NCI-H69 (cell line): ENCODE results near the gene TRPM3.
"Not testable (repeated sequence)": the region's sequence is repeated elsewhere in the genome, so short reads cannot be mapped to it uniquely, and the experiment has no call there.

Experiments
- DNase-seq: peaks from one replicate; lab custom pipeline; 2025; lab: John Stamatoyannopoulos, UW

TRPM3 gene

DNA sequence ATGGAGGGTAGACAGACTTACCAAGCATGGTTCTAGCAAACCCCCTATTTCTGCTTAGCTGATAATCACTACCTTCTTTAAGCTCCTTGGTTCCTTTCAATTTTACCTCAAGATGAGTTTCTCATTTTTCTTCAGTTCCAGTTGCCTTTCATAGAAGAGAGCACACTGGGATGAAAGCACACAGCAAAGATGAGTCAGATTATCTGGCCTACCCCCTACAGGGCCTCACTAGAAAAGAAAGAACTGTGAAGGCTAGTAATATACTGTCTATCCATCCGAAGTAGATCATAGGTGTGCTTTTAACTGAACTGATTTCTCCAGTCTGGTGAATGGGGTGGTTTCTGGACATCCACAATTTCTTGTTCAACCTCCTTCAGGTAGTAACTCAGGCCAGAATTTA lies 122.5 kb downstream of the TRPM3 start:
- no peak for DNase-seq

DNA sequence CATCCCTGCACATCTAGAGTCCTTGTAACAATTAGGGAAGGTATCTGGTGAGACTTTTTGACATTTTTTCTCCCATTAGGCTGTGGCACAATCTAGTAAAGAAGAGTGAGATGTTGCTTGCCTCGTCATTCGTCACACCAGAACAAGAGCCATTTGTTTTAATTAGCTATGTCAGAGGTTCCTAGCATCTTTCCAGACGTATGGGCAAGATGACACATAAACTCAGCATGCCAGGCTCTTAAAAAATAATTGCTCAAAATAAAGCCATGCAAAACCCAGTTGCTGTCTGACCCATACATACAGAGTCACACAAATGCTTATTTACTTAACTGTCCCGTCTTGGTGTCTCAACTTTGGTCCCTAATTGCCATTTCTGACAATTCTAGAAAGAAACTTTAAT lies 125.9 kb downstream of the TRPM3 start:
- no peak for DNase-seq

DNA sequence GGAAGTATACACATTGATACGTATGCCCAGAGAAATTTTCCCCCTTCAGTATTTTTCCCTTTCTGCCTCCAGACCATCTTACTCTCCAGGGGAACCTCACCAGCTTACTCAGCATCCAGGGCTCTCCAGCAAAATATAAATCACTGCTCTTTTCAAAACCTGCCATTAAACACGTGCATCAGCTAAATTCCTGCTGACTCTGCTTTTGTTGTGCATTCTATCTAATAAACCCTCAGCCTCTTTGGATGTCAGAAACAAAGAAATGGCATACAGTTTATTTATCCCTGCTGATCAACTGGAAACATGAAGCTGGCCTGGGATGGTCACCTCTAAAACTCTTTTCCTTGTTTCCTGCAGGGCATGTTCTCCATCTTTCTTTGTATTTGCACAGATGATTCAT lies 126.8 kb downstream of the TRPM3 start:
- no peak for DNase-seq

- no peak for DNase-seq
Observed at GRCh38 chr9:70988551-70988950, 132.9 kb downstream of the TRPM3 start.

DNA sequence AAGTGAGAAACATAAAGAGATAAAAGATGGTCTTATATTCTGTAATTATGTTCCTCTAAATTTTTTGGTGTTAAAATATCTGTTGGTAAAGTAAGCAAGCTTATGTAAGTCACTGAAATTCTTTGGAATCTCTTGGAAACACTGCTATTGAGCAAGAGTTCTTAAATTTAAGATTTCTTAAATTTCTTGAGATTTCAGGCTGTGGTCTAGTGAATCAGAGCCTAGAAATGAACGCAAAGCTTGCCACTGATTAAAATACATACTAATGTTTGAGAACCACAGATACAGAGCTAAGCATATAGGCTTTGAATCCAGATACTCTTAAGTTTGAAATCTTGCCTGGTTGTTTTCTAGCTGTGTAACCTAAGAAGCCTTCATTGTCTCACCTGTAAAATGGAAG lies 133.4 kb downstream of the TRPM3 start:
- no peak for DNase-seq

DNA sequence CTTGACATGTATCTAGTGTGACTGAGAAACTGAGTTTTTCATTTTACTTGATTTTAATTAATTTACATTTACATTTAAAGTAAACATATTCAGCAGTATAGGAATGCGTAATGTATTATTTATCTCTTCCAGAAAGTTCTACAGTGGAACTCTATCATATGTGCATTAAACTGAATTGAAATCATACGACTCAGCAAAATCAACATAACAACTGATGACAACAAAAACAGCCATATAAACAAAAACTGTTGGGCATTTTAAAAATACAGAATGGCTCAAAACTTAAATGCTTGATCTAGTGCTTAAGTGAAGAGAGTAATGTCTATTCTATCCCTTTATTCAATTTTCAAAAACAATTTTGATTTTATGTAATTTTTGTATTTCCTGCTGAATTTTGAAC lies 134.4 kb downstream of the TRPM3 start:
- no peak for DNase-seq

DNA sequence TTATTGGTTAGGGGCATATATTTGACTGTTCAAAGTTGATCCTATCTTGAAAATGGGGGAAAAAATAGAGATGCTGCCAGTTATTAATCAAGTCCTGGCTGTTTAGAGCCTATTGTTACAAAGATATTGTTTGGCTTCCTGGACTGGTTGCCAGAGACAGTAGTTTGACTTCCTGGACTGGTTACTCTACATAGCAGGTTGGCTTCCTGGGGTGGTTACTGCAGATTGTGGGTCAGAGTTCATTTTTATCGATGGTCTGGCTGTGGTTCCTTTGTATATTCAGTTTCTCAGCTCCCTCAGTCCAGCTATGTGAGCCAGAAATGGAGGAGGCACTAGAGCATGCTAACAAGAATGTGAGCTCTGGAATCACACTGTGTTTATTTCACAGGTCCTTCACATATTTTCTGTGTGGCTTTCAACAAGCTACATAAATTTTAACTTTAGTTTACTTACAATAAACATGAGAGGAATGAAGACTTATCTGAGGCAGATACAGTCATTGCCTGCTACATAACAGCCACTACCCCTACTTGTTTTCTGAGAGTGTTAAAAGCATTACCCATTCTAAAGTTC lies 137.6 kb downstream of the TRPM3 start:
- no peak for DNase-seq

DNA sequence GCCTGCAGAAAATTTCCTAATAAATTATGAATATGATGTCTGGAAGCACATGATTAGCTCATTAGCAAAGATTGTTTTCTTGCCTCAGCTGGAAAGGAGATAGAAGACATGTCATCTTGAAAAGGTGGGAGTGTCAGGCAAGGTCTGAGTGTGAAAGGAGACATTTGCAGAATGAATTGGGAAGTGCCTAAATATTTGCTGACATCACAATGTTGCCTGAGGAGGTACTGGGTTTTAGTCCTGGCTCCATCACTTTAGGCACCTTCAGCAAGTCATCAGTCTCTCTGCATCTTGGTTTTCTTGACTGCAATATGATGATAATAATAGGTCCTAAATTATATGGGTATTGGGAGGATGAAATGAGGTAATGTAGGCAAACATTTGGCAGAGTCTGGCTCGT lies 140.1 kb downstream of the TRPM3 start:
- no peak for DNase-seq

DNA sequence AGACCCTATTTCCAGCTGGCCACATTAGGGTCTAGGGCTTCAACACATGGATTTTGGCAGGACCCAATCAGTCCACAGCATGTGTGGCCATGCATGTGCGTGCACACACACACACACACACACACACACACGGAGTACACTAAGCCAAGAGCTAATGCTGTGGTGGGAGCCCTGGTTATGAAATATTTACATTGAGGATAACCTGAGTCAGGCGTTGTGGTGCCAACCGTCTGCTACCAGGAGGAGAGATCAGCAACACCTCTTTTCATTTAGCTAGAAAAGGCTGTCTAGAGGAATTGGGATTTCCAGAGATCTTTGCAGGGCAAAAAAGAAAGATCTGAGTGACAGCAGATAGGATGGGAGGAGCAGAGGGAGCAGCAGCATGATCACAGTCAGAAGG lies 141.5 kb downstream of the TRPM3 start:
- no peak for DNase-seq

GRCh38 chr9:70978085-70978484 lies 143.3 kb downstream of the TRPM3 start:
- no peak for DNase-seq

- DNase-seq = no peak
Observed at GRCh38 chr9:70975821-70976220, 145.6 kb downstream of the TRPM3 start.

DNA sequence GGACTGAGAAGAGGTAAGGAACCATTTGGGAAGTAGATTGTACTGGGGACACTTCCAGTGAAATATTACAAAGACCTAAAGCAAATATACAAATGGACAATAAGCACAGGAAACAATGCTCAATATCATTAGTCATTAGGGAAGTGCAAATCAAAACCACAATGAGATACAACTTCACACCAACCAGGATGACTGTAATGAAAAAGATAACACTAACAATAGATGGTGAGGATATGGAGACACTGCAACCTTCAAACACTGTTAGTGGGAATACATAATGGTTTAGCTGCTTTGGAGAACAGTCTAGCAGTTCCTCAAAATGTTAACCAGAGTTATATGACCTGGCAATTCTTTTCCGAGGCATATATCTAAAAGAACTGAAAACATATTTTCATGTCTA lies 149.7 kb downstream of the TRPM3 start:
- DNase-seq = no peak

DNA sequence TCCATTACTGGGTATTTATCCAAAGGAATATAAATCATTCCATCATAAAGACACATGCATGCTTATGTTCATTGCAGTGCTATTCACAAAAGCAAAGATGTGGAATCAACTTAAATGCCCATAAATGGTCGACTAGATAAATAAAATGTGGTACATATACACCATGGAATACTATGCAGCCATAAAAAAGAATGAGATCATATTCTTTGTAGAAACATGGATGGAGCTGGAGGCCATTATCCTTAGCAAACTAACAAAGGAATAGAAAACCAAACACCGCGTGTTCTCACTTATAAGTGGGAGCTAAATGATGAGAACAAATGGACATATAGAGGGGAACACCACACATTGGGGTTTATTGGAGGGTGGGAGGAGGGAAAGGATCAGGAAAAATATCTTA lies 155.0 kb downstream of the TRPM3 start:
- not testable (repeated sequence) for DNase-seq

- no peak for DNase-seq
Observed at GRCh38 chr9:70964861-70965260, 156.6 kb downstream of the TRPM3 start.

DNA sequence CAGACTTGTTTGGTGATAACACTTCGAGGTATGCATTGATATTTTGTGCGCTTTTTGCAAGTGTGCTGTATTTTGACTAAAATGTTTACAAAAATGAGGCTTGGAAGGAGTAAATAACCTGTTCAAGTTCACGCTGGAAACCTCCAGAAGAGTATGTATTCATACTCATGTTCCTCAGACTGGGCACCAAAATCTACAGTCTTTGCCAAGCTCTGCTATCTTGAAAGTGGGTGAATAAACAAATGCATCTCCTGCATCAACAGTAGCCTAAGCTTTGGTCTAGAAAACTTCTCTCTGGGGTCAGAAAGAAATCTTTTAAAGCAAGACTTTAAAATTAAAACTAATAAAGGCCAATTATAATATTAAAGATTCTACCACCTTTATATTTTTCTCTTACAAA lies 157.9 kb downstream of the TRPM3 start:
- no peak for DNase-seq

DNA sequence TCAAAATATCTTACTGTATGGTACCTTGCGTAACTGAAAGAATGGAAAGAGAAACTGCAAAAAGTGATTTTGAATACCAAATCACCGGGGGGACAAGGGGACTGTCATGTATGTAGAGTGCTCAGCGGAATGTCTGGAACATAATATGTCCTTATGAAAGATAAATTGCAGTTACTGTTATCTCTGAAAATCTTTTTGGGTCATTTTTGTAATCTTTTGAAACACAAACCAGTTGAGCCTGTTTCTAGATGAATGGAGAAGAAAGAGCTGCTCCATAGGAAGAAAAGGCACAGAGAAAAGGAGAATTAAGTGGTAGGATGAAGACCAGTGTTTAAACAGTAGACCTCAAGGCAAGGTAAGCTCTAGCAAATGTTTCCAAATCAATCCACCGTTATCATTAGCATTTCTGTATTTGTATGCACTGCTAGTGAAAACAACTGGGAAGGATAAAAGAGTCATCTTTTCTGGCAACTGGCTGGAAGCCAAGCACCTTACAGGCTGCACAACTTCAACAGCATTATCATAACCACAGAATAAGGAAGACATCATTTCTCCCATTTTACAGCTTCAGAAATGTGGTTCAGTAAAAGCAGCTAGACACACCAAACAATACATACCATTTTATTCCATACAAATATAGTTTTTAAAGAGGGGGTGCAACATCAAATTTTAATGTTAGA lies 158.5 kb downstream of the TRPM3 start:
- DNase-seq = no peak

DNA sequence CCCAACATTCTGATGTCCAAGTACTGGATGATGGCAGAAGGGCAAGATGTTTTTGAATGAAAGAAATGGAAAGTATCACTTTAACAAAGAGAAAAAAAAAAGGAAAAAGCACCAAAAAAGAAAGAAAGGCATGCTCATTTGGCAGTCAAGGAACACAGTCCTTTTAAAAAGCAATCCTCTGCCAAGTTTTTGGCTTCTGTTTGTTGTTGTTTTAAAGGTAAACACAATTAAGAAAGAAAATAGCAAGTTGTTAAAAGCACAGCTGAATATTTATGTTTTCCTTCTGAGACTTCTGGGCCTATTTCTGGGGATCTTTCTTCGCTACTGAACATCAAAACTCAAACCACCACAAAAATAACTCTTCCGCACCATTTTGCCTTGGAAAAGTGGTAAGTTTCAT lies 162.1 kb downstream of the TRPM3 start:
- no peak for DNase-seq

DNA sequence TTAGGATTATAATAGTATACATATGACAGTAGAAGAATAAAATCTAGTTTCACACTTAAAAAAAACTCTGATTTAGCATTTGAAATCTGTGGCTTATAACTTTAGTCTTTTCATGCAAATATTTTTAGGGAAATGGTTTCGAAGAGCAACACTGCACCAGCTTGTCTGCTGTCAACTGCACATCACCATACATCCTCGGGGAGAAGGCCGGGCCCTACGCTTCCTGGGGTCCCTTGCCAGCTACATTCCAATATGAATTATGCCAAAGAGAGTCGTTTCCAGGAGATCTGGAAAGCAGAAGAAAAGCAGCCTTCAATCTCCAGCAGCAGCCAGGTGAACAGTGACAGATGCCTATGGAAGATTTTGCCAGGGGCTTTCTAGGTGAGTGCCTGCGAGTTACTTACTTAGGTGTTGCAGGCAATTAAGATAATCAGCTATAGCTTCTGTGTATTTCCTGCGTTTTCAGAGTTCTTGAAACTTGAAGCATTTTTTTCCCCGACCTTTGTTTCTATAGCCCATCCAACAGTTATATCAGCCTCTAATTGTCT lies 166.8 kb downstream of the TRPM3 start:
- peak; percentile 4 for DNase-seq

- no peak for DNase-seq
Observed at GRCh38 chr9:70954126-70954525, 167.3 kb downstream of the TRPM3 start.

DNA sequence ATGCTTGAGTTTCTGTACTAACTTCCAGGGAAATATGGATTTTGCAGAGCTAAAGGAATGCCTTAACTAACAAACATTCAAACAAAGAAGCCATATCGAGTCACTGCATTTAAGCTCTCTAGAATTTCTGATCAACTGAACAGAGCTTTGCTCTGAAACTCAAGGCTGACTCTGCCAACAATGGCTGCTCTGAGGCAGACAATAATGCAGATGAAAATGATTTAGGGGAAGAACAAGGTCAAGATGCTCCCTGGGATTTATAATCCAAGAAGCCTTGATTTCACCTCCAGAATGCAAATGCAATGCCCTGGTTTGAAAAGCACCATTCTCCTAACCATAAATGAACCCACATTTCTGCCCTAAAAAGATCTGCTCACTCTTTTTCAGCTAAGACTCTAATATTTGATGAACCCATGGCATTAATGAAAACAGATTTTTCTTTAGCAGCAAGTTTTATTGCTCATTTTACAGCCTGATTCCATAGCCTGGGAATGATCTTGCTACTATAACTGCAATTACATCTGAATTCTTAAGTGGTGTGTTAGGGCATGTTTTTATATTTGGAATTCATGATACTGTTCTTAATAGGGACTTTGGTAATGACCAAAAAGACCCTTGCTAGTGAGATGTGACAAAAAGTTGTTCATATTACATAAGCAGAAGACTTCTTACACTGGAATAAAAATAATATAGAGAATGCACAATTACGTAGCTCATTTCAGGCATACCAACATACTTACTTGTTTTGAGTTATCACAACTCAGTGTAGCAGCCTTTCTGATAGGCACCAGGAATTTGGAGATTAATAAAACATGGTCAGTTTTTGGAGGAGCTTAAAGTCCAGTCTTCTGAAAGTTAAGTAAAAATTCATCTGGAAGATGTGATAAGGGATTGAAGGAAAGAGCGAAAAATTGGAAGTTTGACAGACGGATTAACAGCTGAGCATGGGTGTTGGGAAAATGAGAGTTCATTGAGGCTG lies 169.4 kb downstream of the TRPM3 start:
- no peak for DNase-seq

DNA sequence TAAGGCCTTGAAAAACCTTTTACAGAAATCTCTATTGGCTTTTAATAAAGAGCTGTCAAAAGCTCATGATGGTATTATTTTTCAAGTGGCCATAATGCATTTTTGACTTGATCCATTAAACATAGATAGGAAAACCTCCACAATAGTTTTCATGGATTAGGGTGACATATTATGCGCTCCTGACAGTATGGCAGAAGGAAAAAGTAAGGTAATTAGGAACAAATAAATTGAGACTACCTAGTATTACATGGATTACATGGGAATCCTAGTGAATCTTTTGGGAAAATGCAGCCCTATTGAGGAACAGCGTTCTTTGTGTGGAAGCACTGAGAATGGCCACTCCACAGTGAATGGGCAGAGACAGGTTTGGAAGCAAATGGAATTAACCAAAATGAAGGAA lies 171.2 kb downstream of the TRPM3 start:
- no peak for DNase-seq

DNA sequence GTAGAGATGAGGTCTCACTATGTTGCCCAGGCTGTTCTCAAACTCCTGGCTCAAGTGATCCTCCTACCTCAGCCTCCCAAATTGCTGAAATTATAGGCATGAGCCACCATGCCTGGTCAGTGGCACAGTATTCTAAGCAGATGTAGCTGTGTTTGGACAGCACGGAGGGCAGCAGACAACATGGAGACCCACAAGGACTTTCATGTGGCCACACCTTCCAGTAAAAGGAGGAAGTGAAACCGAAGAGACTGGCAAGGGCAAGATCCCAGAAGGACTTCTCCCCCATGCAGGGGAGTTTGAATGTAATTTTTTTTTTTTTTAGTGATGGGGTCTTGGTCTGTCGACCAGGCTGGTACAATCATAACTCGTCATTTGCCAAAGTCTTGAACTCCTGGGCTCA lies 172.2 kb downstream of the TRPM3 start:
- DNase-seq = no peak

DNA sequence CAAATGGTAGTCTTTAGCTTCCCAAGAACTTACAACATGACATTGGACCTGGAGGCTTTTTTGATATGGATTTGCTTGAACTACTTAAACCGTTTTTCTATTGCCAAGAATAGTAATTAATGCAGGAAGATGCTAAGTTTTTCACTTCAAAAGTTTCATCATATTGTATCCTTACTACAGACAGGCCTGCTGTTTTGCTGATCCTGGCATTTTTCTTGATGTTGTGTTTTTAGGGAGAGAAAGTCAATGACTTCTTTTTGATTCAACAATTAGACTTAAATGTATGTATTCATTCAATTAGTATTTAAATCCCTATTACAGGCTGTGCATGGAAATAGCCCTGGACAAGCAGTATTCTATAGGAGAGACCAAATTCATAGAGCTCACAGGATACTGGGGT lies 172.7 kb downstream of the TRPM3 start:
- DNase-seq = no peak
